ENCODE measurements around the gene NPC2.

The NPC2 gene

GRCh38 chr14:74526854-74527585 is 33.9 kb upstream of the NPC2 start:
- H3K36me3 Mint-ChIP-seq (ENCODE audit: low read depth): no peaks in the 10 kb centered on the region
- H3K4me1 Mint-ChIP-seq (ENCODE audit: low read depth): no peaks in the 10 kb centered on the region
- H3K9me3 Mint-ChIP-seq: no peaks in the 10 kb centered on the region
- peaks cover 11% of the 10 kb centered on the region for H3K27me3 Mint-ChIP-seq (ENCODE audit: low read depth)
- H3K4me3 Mint-ChIP-seq: no peak overlapping the region
- no peak overlapping the region for H3K27ac Mint-ChIP-seq

- Mint-ChIP-seq H3K4me3 (no peak overlapping the region), H3K4me1 (ENCODE audit: low read depth) (no peaks in the 10 kb centered on the region), H3K27ac (no peak overlapping the region), H3K36me3 (ENCODE audit: low read depth) (no peaks in the 10 kb centered on the region), H3K9me3 (no peaks in the 10 kb centered on the region), H3K27me3 (ENCODE audit: low read depth) (peaks cover 11% of the 10 kb centered on the region)
These were observed 32.3 kb upstream of the NPC2 start for GRCh38 chr14:74525361-74525851.

- Mint-ChIP-seq H3K9me3 (no peaks in the 10 kb centered on the region), H3K4me1 (ENCODE audit: low read depth) (no peaks in the 10 kb centered on the region), H3K27ac (no peak overlapping the region), H3K27me3 (ENCODE audit: low read depth) (peaks cover 11% of the 10 kb centered on the region), H3K36me3 (ENCODE audit: low read depth) (no peaks in the 10 kb centered on the region), H3K4me3 (no peak overlapping the region)
These were observed 31.7 kb upstream of the NPC2 start for GRCh38 chr14:74524812-74525135.

- Mint-ChIP-seq H3K27me3 (ENCODE audit: low read depth) (peaks cover 11% of the 10 kb centered on the region), H3K36me3 (ENCODE audit: low read depth) (no peaks in the 10 kb centered on the region), H3K9me3 (no peaks in the 10 kb centered on the region), H3K4me1 (ENCODE audit: low read depth) (no peaks in the 10 kb centered on the region), H3K4me3 (no peak overlapping the region), H3K27ac (no peak overlapping the region)
These were observed 31.1 kb upstream of the NPC2 start for GRCh38 chr14:74524076-74524811.

- Mint-ChIP-seq H3K27ac (no peak overlapping the region), H3K4me1 (ENCODE audit: low read depth) (no peaks in the 10 kb centered on the region), H3K36me3 (ENCODE audit: low read depth) (no peaks in the 10 kb centered on the region), H3K9me3 (no peaks in the 10 kb centered on the region), H3K4me3 (no peak overlapping the region), H3K27me3 (ENCODE audit: low read depth) (peaks cover 24% of the 10 kb centered on the region)
These were observed 29.6 kb upstream of the NPC2 start for GRCh38 chr14:74522740-74523139.

- Mint-ChIP-seq H3K36me3 (ENCODE audit: low read depth) (no peaks in the 10 kb centered on the region), H3K27me3 (ENCODE audit: low read depth) (peaks cover 24% of the 10 kb centered on the region), H3K4me1 (ENCODE audit: low read depth) (no peaks in the 10 kb centered on the region), H3K4me3 (no peak overlapping the region), H3K9me3 (no peaks in the 10 kb centered on the region), H3K27ac (no peak overlapping the region)
These were observed 28.7 kb upstream of the NPC2 start for GRCh38 chr14:74521756-74522155.

- Mint-ChIP-seq H3K27me3 (ENCODE audit: low read depth) (peaks cover 22% of the 10 kb centered on the region), H3K4me3 (no peak overlapping the region), H3K4me1 (ENCODE audit: low read depth) (peaks cover 5% of the 10 kb centered on the region), H3K9me3 (no peaks in the 10 kb centered on the region), H3K27ac (no peak overlapping the region), H3K36me3 (ENCODE audit: low read depth) (no peaks in the 10 kb centered on the region)
These were observed 26.4 kb upstream of the NPC2 start for GRCh38 chr14:74519316-74520074.

- H3K4me1 Mint-ChIP-seq (ENCODE audit: low read depth): peaks cover 10% of the 10 kb centered on the region
- no peaks in the 10 kb centered on the region for H3K36me3 Mint-ChIP-seq (ENCODE audit: low read depth)
- H3K9me3 Mint-ChIP-seq: no peaks in the 10 kb centered on the region
- H3K27me3 Mint-ChIP-seq (ENCODE audit: low read depth): peaks cover 30% of the 10 kb centered on the region
- no peak overlapping the region for H3K4me3 Mint-ChIP-seq
- no peak overlapping the region for H3K27ac Mint-ChIP-seq
These were observed 25.1 kb upstream of the NPC2 start for GRCh38 chr14:74518221-74518620.

- Mint-ChIP-seq H3K4me1 (ENCODE audit: low read depth) (peaks cover 10% of the 10 kb centered on the region), H3K27ac (no peak overlapping the region), H3K27me3 (ENCODE audit: low read depth) (peaks cover 32% of the 10 kb centered on the region), H3K36me3 (ENCODE audit: low read depth) (no peaks in the 10 kb centered on the region), H3K9me3 (no peaks in the 10 kb centered on the region), H3K4me3 (no peak overlapping the region)
These were observed 24.6 kb upstream of the NPC2 start for GRCh38 chr14:74517731-74518130.

- Mint-ChIP-seq H3K27me3 (ENCODE audit: low read depth) (peaks cover 37% of the 10 kb centered on the region), H3K36me3 (ENCODE audit: low read depth) (no peaks in the 10 kb centered on the region), H3K27ac (no peak overlapping the region), H3K9me3 (no peaks in the 10 kb centered on the region), H3K4me1 (ENCODE audit: low read depth) (peaks cover 10% of the 10 kb centered on the region), H3K4me3 (no peak overlapping the region)
These were observed 23.5 kb upstream of the NPC2 start for GRCh38 chr14:74516451-74517160.

GRCh38 chr14:74515891-74516412 is 22.8 kb upstream of the NPC2 start:
- Mint-ChIP-seq H3K27ac (no peak overlapping the region), H3K36me3 (ENCODE audit: low read depth) (no peaks in the 10 kb centered on the region), H3K4me1 (ENCODE audit: low read depth) (peaks cover 10% of the 10 kb centered on the region), H3K9me3 (no peaks in the 10 kb centered on the region), H3K4me3 (no peak overlapping the region), H3K27me3 (ENCODE audit: low read depth) (peaks cover 37% of the 10 kb centered on the region)

GRCh38 chr14:74514471-74514941 is 21.4 kb upstream of the NPC2 start:
- no peak overlapping the region for H3K4me3 Mint-ChIP-seq
- no peaks in the 10 kb centered on the region for H3K36me3 Mint-ChIP-seq (ENCODE audit: low read depth)
- H3K27me3 Mint-ChIP-seq (ENCODE audit: low read depth): peaks cover 37% of the 10 kb centered on the region
- no peaks in the 10 kb centered on the region for H3K9me3 Mint-ChIP-seq
- peaks cover 10% of the 10 kb centered on the region for H3K4me1 Mint-ChIP-seq (ENCODE audit: low read depth)
- no peak overlapping the region for H3K27ac Mint-ChIP-seq

- H3K27me3 Mint-ChIP-seq (ENCODE audit: low read depth): peaks cover 29% of the 10 kb centered on the region
- no peaks in the 10 kb centered on the region for H3K36me3 Mint-ChIP-seq (ENCODE audit: low read depth)
- H3K4me1 Mint-ChIP-seq (ENCODE audit: low read depth): peaks cover 10% of the 10 kb centered on the region
- H3K9me3 Mint-ChIP-seq: no peaks in the 10 kb centered on the region
- no peak overlapping the region for H3K27ac Mint-ChIP-seq
- H3K4me3 Mint-ChIP-seq: no peak overlapping the region
These were observed 19.1 kb upstream of the NPC2 start for GRCh38 chr14:74511966-74512830.

Measured in T-helper 1 cell treated with Interleukin-12 subunit alpha and Interleukin-12 subunit beta and Interleukin-4 antibody, amounts not matched to agents 30 μg/mL and 1 μg/mL, for 36 hours (primary cell).